ENCODE data around the gene KLF5.

DNA sequence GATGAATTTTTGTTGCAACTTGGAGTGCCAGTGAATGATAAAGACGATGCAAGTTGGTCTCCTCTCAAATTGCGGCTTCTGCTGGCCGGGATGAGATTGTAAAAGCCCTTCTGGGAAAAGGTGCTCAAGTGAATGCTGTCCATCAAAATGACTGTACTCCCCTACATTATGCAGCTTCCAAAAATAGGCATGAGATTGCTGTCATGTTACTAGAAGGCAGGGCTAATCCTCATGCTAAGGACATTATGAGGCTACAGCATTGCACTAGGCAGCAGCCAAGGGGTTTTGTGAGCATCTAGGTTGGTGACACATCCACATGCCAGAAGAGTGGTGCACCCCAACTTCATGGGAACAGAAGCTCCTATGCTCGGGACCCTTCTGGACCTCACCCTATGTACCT, 22.2 kb upstream of the KLF5 start:
- TF ChIP-seq EZH2 (IDR thresholded peaks at IDR 0.05; ENCODE audit: borderline replicate concordance, low read depth, low read length, poor library complexity, severe bottlenecking), result no peak
- TF ChIP-seq, protein P1, sequence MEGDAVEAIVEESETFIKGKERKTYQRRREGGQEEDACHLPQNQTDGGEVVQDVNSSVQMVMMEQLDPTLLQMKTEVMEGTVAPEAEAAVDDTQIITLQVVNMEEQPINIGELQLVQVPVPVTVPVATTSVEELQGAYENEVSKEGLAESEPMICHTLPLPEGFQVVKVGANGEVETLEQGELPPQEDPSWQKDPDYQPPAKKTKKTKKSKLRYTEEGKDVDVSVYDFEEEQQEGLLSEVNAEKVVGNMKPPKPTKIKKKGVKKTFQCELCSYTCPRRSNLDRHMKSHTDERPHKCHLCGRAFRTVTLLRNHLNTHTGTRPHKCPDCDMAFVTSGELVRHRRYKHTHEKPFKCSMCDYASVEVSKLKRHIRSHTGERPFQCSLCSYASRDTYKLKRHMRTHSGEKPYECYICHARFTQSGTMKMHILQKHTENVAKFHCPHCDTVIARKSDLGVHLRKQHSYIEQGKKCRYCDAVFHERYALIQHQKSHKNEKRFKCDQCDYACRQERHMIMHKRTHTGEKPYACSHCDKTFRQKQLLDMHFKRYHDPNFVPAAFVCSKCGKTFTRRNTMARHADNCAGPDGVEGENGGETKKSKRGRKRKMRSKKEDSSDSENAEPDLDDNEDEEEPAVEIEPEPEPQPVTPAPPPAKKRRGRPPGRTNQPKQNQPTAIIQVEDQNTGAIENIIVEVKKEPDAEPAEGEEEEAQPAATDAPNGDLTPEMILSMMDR (conservative IDR thresholded peaks at IDR 0.05; ENCODE audit: low read depth, low read length), result no peak
